ENCODE data around the gene ITPR1. TPM values are rescaled to one million over a fixed set of nuclear protein-coding genes. Genes with fewer than 3 reads are reported as not detected.

Gene ITPR1
- total RNA-seq, 1 donor from 2014 or later: 22.6 TPM

GRCh38 chr3:4478261-4478660 lies 14.9 kb upstream of the ITPR1 start:
- peak; percentile 32 to 76 for DNase-seq (ENCODE audit: low read depth in 2 of 2)

- no peak for DNase-seq (ENCODE audit: low read depth in 2 of 2)
Observed at GRCh38 chr3:4491855-4492207, 1.3 kb upstream of the ITPR1 start.

GRCh38 chr3:4492208-4493013 lies 737 bp upstream of the ITPR1 start:
- peak; percentile 42 to 70 for DNase-seq (ENCODE audit: low read depth in 2 of 2)

- peak; percentile 24 to 46 for DNase-seq (ENCODE audit: low read depth in 2 of 2)
Observed at GRCh38 chr3:4493941-4494894, 1.1 kb downstream of the ITPR1 start.

GRCh38 chr3:4494895-4495264 lies 1.7 kb downstream of the ITPR1 start:
- no peak for DNase-seq (ENCODE audit: low read depth in 2 of 2)

- peak in 1 of 2 donors; percentile 50 for DNase-seq (ENCODE audit: low read depth in 2 of 2)
Observed at GRCh38 chr3:4495294-4496086, 2.3 kb downstream of the ITPR1 start.

- no peak for DNase-seq (ENCODE audit: low read depth in 2 of 2)
Observed at GRCh38 chr3:4496087-4496452, 2.9 kb downstream of the ITPR1 start.

GRCh38 chr3:4497005-4497692 lies 4.0 kb downstream of the ITPR1 start:
- no peak for DNase-seq (ENCODE audit: low read depth in 2 of 2)

GRCh38 chr3:4497843-4498324 lies 4.7 kb downstream of the ITPR1 start:
- no peak for DNase-seq (ENCODE audit: low read depth in 2 of 2)

- no peak for DNase-seq (ENCODE audit: low read depth in 2 of 2)
Observed at GRCh38 chr3:4498446-4498845, 5.3 kb downstream of the ITPR1 start.

GRCh38 chr3:4501437-4501836 lies 8.3 kb downstream of the ITPR1 start:
- DNase-seq (ENCODE audit: low read depth in 2 of 2): no peak

GRCh38 chr3:4501927-4502326 lies 8.8 kb downstream of the ITPR1 start:
- no peak for DNase-seq (ENCODE audit: low read depth in 2 of 2)

GRCh38 chr3:4503050-4503449 lies 9.9 kb downstream of the ITPR1 start:
- no peak for DNase-seq (ENCODE audit: low read depth in 2 of 2)

- peak; percentile 4 to 26 for DNase-seq (ENCODE audit: low read depth in 2 of 2)
Observed at GRCh38 chr3:4504340-4505261, 11.5 kb downstream of the ITPR1 start.

- no peak for DNase-seq (ENCODE audit: low read depth in 2 of 2)
Observed at GRCh38 chr3:4505688-4506558, 12.8 kb downstream of the ITPR1 start.

GRCh38 chr3:4506559-4507023 lies 13.4 kb downstream of the ITPR1 start:
- no peak for DNase-seq (ENCODE audit: low read depth in 2 of 2)

- DNase-seq (ENCODE audit: low read depth in 2 of 2): no peak
Observed at GRCh38 chr3:4507024-4507596, 14.0 kb downstream of the ITPR1 start.

Measured in lung microvascular endothelial cell (primary cell).